Measurements from ENCODE around the gene PDE6A.

PDE6A gene

DNA sequence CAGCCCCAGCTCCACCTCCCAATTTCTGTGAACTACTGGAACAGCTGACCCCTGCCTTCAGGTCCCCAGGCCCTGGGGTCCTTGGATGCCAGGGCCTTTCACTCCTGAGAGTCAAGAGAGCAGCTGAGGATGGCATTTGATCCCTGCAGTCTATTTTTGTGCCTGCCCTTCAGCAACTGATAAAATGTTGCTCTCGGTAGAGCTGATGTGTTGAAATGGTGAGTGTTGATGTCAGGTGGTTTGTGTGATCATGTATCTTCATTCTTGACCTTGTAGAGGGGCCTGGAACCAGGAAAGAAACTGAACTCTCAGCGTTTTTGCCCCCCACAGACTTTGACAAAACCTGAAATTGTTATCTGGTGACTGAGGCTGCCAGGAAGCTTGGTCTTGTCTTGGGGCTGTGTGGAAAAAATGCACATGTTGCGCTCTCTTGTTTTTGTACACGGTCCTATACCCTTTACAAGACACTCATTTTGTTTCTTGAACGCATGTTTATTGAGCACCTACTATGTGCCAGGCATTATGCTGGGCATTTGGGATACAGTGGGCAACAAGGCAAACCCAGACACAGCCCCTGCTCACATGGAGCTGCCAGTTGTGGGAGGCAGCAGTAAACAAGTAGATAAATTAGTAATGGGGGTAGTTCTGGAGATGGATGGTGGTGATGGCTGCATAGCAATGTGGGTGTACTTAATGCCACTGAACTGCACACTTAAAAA lies 136.2 kb downstream of the PDE6A start:
- no peak for DNase-seq
